Natural killer cell treated with Interleukin-12 subunit alpha and Interleukin-12 subunit beta and Interleukin-15 and Interleukin-18, amount 100 ng/mL, for 72 hours (primary cell): ENCODE results near the gene ASPRV1. TPM values are rescaled to one million over a fixed set of nuclear protein-coding genes. Genes with fewer than 3 reads are reported as not detected.

ENCODE experiments used
- ATAC-seq, 2 donors: fragments of 150-1000 bp; cut with Tn5 transposase in 1 of 2; sonication (Bioruptor Pico), chemical (Tn5 transposase) in 1 of 2; 2 replicates each; pipeline ENCODE4 v1.10.0; 2021
- DNase-seq: peaks from one replicate; pipeline ENCODE4 v3.0.0; 2022; ENCODE audit warnings: low spot score
- H3K27ac Mint-ChIP-seq, 2 donors: 1 replicate in 1 of 2; 2 replicates in 1 of 2; pipeline ENCODE4 v1.8.0; 2022; ENCODE audit warnings: mixed read lengths in 2 of 2, mild to moderate bottlenecking in 1 of 2, moderate library complexity in 1 of 2
- H3K27me3 Mint-ChIP-seq, 2 donors: 1 replicate in 1 of 2; 2 replicates in 1 of 2; pipeline ENCODE4 v1.8.0; 2022; ENCODE audit warnings: mixed read lengths in 2 of 2
- H3K36me3 Mint-ChIP-seq: one replicate; pipeline ENCODE4 v1.8.0; 2022; ENCODE audit warnings: mixed read lengths
- H3K4me1 Mint-ChIP-seq, 2 donors: 1 replicate in 1 of 2; 2 replicates in 1 of 2; pipeline ENCODE4 v1.8.0; 2022; ENCODE audit warnings: low read depth in 2 of 2, mixed read lengths in 2 of 2, mild to moderate bottlenecking in 1 of 2
- H3K4me3 Mint-ChIP-seq: one replicate; pipeline ENCODE4 v1.8.0; 2022; ENCODE audit warnings: mixed read lengths
- H3K9me3 Mint-ChIP-seq: 2 replicates; pipeline ENCODE4 v1.8.0; 2022; ENCODE audit warnings: mixed read lengths
- total RNA-seq, 2 donors: library from RNA; stranded (reverse); gene quantifications; one replicate each; pipeline ENCODE4 v1.2.3, GENCODE V29; 2022

ASPRV1 gene
- total RNA-seq, 2 donors from 2014 or later = 0.55 to 0.84 TPM

DNA sequence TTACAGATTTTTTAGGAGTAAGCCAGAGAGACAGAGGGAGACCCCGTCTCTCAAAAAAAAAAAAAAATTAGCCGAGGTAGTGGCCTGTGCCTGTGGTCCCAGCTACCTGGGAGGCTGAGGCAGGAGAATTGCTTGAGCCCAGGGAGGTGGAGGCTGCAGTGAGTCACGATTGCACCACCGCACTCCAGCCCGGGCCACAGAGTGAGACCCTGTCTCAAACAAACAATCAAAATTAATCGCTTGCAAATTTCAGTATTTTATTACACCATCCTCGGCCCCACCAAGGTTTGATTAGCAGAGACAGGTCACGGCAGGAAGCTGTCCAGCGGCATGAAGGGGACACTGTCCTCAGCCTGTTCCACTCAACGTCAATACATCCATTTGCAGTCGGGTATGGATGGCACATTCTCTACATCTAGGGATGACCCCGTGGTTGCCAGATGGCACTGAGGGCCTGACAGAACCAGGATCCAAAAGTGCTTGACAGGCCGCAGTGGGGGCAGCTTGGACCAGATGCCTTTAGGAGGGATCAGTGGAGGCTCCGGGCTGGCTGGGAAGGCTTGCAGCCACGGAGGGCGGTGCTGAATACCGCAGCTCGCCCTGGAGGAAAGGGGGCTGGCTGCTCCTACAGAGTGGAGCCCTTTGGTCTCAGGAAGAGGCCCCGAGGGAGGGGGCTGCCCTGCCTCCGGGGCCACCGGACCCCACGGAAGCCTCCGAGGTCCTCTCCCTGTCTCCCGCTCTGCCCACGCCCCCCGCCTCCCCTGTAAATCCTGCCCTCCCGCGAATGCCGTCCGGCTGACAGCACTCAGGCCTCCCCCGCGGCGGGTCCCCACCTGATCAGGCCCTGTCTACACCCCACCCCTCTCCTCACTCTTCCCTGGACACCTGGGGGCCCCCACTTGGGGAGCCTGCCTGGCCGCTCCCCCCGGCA lies 13.1 kb downstream of the ASPRV1 start:
- peak overlapping the region; percentile 86 for H3K4me3 Mint-ChIP-seq
- H3K36me3 Mint-ChIP-seq = peaks cover 1% of the 10 kb centered on the region
- H3K27me3 Mint-ChIP-seq = no peaks in the 10 kb centered on the region
- no peak for DNase-seq
- H3K9me3 Mint-ChIP-seq = no peaks in the 10 kb centered on the region
- H3K4me1 Mint-ChIP-seq = peaks cover 40 to 48% of the 10 kb centered on the region in 2 donors
- peak overlapping the region; percentile 89 to 97 for H3K27ac Mint-ChIP-seq
- ATAC-seq = no peak

DNA sequence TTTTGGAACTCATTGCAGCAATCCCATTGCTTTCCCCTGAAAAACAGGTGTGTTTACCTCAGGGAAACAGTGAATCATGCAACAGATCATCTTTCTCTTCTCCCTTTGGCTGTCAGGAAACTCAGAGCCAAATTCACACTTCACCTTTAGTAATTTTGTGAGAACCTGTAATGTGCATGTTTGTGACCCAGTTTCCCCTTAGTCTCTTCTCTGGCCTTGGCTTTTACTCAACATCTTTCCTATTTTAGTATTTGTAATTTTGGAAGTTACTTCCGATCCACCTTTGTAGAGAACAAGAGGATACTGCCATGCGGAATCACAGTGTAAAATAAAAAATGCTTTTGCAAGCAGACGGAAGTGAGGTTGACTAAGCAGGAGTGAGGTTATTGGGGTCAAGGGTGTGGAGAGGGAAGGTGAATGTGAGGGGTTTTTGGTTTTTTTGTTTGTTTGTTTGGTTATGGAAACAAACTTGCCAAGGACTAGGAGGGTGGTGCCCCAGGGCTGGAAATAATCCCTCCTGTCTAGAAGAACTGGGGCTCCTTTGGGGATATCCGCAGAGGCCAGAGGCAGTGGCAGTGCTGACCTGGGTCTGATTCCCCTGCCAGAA lies 14.0 kb downstream of the ASPRV1 start:
- ATAC-seq = peak; percentile 35 to 45
- no peak for DNase-seq
- Mint-ChIP-seq H3K9me3 (no peaks in the 10 kb centered on the region), H3K4me1 (peaks cover 40 to 52% of the 10 kb centered on the region in 2 donors), H3K4me3 (peak overlapping the region; percentile 86), H3K36me3 (peaks cover 6% of the 10 kb centered on the region), H3K27ac (peak overlapping the region; percentile 89 to 97), H3K27me3 (no peaks in the 10 kb centered on the region)

DNA sequence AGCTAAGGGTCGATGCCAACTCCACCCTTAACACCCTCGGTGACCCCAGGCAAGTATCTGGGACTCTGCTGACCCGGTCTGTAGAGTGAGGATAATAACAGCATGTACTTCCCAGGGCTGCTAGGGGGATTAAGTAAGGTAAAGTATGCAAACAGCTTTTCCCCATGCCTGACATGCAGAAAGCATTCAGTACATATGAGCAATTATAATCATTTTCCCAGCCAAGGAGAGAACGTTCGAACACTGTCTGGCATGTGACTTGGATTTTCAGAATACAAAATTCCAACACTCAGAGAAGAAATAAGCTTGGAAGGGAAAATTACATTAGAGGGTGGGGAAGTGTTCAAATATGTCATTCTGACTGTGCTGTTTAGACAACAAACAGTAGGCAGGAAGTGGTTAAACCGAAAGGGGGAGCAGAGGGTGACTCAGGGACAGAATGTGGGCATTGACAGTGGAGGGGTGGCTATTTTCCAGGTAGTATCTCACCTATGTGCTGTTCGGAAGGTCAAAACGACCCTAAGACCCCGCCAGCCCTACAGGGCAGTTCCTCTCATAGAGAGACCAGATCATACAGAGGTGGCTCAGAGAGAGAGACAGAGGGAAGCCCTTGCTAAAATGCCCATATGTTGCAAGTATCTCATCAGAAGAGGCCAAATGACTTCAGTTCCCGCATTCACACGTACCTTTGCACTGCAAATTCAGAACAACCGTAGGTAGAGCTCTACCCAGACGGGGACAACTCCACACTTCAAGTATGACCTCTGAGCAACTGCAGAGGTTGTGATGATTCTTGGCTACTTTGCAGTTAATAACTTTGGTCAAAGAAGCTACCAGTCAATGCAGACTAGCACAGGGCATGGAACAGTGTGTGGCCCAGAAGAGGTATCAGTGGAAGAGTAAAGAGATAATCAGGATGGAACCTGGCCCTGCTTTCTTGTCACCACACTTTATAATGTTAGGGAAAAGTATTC lies 14.8 kb downstream of the ASPRV1 start:
- H3K27ac Mint-ChIP-seq = peak overlapping the region; percentile 89 to 97
- no peaks in the 10 kb centered on the region for H3K27me3 Mint-ChIP-seq
- H3K9me3 Mint-ChIP-seq = no peaks in the 10 kb centered on the region
- ATAC-seq (peak; percentile 89 to 91), DNase-seq (peak; percentile 73)
- H3K4me1 Mint-ChIP-seq = peaks cover 40 to 48% of the 10 kb centered on the region in 2 donors
- peaks cover 13% of the 10 kb centered on the region for H3K36me3 Mint-ChIP-seq
- peak overlapping the region; percentile 86 for H3K4me3 Mint-ChIP-seq

DNA sequence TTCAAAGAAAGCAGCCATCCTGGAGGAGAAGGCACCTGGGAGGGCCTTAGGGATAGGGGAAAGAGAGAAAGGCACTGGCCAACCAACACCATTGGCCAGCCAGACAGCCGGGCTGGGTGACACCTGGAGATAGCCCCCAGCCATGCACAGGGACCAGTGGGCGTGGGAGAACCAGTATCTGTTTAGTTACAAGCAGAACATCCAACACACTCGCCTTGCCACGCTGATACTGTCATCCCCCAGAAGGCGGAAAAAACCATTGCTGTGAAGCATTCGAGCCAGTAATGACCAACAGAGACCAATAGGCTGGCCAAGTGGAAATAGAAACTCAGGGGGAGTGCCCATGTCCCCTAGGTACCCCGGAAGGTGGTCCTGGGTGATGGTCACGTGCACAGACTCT lies 15.5 kb downstream of the ASPRV1 start:
- DNase-seq (no peak), ATAC-seq (no peak)
- peaks cover 40 to 48% of the 10 kb centered on the region in 2 donors for H3K4me1 Mint-ChIP-seq
- no peaks in the 10 kb centered on the region for H3K27me3 Mint-ChIP-seq
- peak overlapping the region; percentile 89 to 97 for H3K27ac Mint-ChIP-seq
- no peaks in the 10 kb centered on the region for H3K9me3 Mint-ChIP-seq
- peaks cover 18% of the 10 kb centered on the region for H3K36me3 Mint-ChIP-seq
- peak overlapping the region; percentile 86 for H3K4me3 Mint-ChIP-seq

DNA sequence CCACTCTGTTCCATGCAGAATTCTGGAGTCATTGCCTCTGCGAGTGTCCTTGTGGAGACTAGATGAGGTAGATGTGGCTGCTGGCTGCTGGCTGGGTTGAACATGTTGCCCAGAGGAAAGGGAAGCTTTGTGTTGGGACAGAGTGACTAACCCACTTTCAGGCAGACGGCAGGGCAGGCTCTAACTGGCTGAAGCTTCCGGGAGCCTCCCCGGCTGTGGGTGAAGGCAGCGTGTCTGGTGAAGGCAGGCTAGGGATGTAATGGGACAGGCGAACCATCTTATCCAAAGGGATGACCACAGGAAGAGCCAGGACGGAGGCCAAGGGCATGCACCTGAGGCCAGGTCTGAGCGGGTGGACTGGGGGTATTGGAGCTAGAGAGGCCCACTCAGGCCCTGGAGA lies 16.0 kb downstream of the ASPRV1 start:
- H3K27me3 Mint-ChIP-seq = no peaks in the 10 kb centered on the region
- peak overlapping the region; percentile 86 for H3K4me3 Mint-ChIP-seq
- ATAC-seq = peak; percentile 16 to 43
- no peak for DNase-seq
- H3K36me3 Mint-ChIP-seq = peaks cover 18% of the 10 kb centered on the region
- H3K9me3 Mint-ChIP-seq = no peaks in the 10 kb centered on the region
- peaks cover 40 to 48% of the 10 kb centered on the region in 2 donors for H3K4me1 Mint-ChIP-seq
- H3K27ac Mint-ChIP-seq = peak overlapping the region; percentile 89 to 97

DNA sequence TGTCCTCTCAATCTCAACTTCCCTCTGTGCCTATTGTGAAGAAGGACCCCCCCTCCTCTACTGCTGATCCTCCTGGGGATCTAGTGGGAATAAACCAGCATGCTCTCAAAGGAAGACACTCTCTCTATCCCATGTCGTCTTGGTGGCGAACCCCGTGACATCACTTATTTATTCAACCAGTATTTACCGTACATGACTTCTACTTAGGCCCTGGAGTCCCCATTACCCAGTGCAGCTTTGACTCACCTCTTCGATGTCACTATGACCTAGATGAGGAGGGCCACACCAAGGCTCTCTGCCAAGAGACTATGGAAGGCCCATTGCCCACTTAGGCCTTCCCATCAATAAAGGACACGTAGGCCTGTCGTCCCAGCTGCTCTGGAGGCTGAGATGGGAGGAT lies 16.7 kb downstream of the ASPRV1 start:
- no peak for ATAC-seq
- peaks cover 18% of the 10 kb centered on the region for H3K36me3 Mint-ChIP-seq
- peak overlapping the region; percentile 89 to 97 for H3K27ac Mint-ChIP-seq
- no peak overlapping the region for H3K4me3 Mint-ChIP-seq
- DNase-seq = no peak
- peaks cover 40 to 48% of the 10 kb centered on the region in 2 donors for H3K4me1 Mint-ChIP-seq
- no peaks in the 10 kb centered on the region for H3K9me3 Mint-ChIP-seq
- no peaks in the 10 kb centered on the region for H3K27me3 Mint-ChIP-seq

DNA sequence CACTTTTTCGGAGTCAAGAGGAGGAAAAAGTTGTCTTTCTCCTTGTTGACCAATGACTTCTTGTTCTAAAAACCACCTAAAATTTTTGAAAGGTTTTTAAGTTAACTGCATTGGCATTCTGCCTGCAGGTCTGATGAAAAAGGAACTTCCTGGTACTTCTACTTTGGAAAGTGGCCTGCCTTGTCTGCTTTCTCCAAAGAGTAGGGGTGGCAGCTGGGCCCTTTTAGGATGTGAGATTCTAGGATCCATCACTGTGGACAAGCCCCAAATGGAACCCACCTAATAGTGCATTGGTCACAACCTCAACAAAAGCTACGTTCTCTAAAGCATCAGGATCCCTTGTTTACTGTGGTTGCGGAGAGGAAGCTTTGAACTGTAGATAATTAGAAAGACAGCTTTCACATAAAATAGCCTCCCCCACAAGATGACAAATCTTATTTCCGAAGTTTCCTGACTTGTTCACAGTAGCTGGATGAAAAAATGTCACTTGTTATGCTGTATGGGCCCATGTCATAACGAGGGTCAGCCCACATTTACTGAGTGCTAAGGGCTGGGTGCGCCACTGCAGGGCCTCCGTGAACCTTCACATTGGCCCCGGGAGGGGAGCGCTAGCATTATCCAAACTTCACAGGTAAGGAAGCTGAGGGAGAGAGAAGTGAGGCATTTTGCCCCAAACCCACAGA lies 17.4 kb downstream of the ASPRV1 start:
- Mint-ChIP-seq H3K9me3 (no peaks in the 10 kb centered on the region), H3K27ac (peak overlapping the region; percentile 89 to 97), H3K4me3 (no peak overlapping the region), H3K36me3 (peaks cover 21% of the 10 kb centered on the region), H3K27me3 (no peaks in the 10 kb centered on the region), H3K4me1 (peaks cover 38 to 45% of the 10 kb centered on the region in 2 donors)
- DNase-seq = no peak
- no peak for ATAC-seq

DNA sequence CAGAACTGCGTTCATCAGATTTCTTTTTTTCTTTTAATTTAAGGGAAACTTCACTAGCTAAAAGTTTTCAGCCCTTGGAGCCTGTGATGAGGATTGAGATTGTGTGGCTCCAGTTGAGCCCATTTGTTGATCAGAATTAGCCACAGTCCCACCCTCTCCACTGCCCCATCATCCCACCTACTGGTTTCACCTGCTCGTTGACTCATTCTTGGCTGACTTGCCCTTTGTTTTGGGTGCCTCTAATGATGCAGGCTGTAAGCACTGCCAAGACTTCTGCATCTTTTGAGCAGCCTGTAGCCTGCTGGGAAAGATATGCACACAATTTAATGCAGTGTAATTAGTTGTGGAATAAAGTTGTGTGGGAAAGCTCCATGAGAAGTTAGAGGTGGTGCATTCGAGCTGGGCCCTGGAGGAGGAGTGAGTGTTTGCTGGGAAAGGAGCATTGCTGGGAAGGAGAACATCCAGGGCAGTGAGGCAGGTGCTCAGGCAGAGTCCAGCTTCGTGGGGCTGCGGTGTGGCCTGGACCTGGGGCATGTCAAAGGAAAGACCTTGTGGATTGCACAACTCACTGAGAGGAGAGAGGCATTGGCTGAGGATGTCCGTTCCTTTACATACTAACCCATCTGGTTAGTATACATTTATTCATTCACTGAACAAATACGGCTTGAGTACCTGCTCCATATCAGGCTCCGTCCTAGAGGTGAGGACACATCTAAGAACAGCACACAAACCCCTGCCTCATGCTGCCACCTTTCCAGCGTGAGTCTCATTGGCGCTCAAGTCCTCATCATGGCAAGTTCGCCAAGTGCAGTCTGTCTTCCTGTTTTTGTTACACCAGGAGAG lies 18.2 kb downstream of the ASPRV1 start:
- Mint-ChIP-seq H3K27ac (peak overlapping the region; percentile 63 to 89), H3K27me3 (no peaks in the 10 kb centered on the region), H3K4me3 (no peak overlapping the region), H3K9me3 (no peaks in the 10 kb centered on the region), H3K4me1 (peaks cover 40 to 49% of the 10 kb centered on the region in 2 donors), H3K36me3 (peaks cover 29% of the 10 kb centered on the region)
- DNase-seq (no peak), ATAC-seq (no peak)

DNA sequence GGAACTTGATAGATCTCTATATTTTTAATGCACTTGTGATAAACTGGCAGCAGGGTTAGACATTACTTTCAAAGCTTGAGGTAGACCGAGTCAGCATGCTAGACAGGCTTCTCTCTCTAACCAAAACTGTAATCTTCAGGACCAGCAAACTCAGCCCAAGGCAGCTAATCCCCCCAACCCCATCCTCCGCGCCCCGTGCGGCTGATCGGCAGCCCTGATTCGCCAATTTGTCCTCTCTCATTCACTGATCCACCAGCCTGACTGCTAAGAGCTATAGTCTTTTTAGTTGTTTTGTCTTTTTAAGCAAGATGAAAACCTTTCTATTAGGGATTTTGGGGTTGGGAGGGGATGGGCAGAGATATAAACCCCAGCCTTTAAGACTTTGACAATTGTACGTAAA lies 20.7 kb downstream of the ASPRV1 start:
- H3K9me3 Mint-ChIP-seq = no peaks in the 10 kb centered on the region
- peak overlapping the region in 1 of 2 donors; percentile 19 for H3K27ac Mint-ChIP-seq
- no peaks in the 10 kb centered on the region for H3K27me3 Mint-ChIP-seq
- DNase-seq = no peak
- H3K4me3 Mint-ChIP-seq = no peak overlapping the region
- H3K4me1 Mint-ChIP-seq = peaks cover 24 to 32% of the 10 kb centered on the region in 2 donors
- peaks cover 46% of the 10 kb centered on the region for H3K36me3 Mint-ChIP-seq
- ATAC-seq = no peak

DNA sequence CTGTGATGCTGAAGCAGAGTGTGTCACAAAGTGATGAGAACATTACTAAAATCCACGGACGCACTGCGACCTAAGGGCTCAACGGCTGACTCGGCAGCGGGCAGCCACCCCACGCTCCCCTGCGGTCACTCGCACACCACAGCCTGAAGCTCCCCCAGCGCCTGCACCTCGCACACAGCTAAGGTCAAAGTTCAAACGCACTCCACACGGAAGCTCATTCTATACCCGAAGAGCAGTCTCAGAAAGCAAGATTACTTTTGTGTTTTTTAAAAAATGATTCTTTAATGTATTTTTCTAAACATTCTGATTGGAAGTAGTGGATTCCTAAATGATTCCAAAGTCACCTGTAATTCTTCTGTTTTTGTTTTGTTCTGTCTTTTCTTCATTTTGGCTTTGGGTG lies 21.7 kb downstream of the ASPRV1 start:
- Mint-ChIP-seq H3K4me3 (no peak overlapping the region), H3K27ac (peak overlapping the region in 1 of 2 donors; percentile 1), H3K36me3 (peaks cover 49% of the 10 kb centered on the region), H3K27me3 (no peaks in the 10 kb centered on the region), H3K9me3 (no peaks in the 10 kb centered on the region), H3K4me1 (peaks cover 19 to 25% of the 10 kb centered on the region in 2 donors)
- no peak for ATAC-seq
- DNase-seq = no peak

DNA sequence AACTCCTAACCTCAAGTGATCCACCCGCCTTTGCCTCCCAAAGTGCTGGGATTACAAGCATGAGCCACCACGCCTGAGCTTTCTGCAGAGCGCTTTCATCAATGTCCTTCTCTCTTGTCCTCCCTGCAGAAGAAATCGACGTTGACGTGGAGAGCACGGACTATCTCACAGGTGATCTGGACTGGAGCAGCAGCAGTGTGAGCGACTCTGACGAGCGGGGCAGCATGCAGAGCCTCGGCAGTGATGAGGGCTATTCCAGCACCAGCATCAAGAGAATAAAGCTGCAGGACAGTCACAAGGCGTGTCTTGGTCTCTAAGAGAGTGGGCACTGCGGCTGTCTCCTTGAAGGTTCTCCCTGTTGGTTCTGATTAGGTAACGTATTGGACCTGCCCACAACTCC lies 23.5 kb downstream of the ASPRV1 start:
- no peak for DNase-seq
- Mint-ChIP-seq H3K4me1 (peaks cover 25 to 29% of the 10 kb centered on the region in 2 donors), H3K27ac (peak overlapping the region; percentile 1 to 50), H3K9me3 (no peaks in the 10 kb centered on the region), H3K27me3 (no peaks in the 10 kb centered on the region), H3K4me3 (no peak overlapping the region), H3K36me3 (peaks cover 45% of the 10 kb centered on the region)
- ATAC-seq = no peak

DNA sequence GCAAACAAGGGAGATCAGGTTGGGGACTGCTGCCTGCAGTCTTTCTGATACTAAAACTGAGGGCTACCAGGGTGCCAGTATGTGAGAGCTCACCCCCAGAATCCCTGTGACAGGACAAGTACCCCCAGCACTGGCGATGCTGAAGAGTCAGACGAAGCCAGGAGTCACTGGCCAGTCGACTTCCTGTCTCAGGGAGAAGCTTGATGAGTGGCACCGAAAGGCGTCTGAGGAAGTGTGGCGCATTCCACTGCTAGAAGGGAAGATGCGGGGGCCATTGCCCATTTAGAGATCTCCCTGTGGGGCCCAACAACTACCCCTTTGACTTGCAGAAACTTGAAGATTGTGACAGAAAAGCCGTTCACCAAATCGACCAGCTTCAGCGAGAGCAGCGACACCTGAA lies 24.5 kb downstream of the ASPRV1 start:
- Mint-ChIP-seq H3K9me3 (no peaks in the 10 kb centered on the region), H3K27me3 (no peaks in the 10 kb centered on the region), H3K36me3 (peaks cover 39% of the 10 kb centered on the region), H3K4me1 (peaks cover 30 to 35% of the 10 kb centered on the region in 2 donors), H3K27ac (peak overlapping the region; percentile 25 to 32), H3K4me3 (no peak overlapping the region)
- no peak for DNase-seq
- no peak for ATAC-seq
